ENCODE results near the gene KLHL3. TPM values are rescaled to one million over a fixed set of nuclear protein-coding genes. Genes with fewer than 3 reads are reported as not detected.

Gene KLHL3
- total and polyA plus RNA-seq, 4 donors, result 8.9 to 12.6 (median 11.5) TPM

DNA sequence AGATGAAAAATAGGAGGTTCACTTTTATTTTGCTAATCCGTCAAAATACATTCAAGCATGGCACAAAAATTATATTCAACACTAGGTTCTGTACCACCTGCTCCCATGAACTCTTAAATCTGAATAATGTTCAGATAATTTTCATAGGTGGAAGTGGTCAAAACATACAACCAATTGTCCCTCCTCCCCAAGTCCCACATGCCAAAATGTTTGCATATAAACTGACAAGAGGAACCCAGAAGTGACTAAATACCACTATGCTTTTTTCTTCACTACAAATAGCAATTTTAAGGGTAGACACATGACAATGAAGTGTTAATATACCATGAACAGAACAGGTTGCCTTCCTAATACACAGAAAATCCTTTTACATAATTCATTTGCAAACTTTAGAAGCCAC lies 14.5 kb upstream of the KLHL3 start:
- no peak overlapping the region for H3K4me3 ChIP-seq (ENCODE audit: low read depth, low read length)

DNA sequence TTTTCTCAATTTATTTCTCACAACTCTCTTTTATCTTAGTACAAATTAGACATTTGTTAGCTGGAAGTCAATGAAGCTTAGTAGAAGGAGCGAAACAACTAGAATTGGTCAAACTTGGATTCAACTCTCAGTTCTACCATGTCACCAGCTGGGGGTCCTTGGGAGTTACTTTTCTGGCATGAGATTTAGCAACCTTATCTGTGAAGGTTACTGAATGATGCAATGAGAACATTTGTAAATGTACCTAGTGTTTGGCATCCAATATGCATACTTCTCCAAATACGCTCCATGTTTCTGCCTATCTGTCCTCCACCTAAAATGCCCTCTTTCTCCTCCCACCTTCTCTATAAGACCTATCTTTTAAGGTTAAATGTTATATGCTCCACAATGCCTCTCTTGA lies 12.0 kb upstream of the KLHL3 start:
- Histone ChIP-seq H3K36me3 (ENCODE audit: control insufficient read depth, insufficient read depth, low read length) (peaks cover under 1% of the 10 kb centered on the region), H3K4me1 (ENCODE audit: control insufficient read depth, insufficient read depth, low read length) (no peaks in the 10 kb centered on the region), H3K27me3 (ENCODE audit: control insufficient read depth, insufficient read depth, low read length) (no peaks in the 10 kb centered on the region), H3K27ac (ENCODE audit: low read depth, low read length) (no peak overlapping the region), H3K4me3 (ENCODE audit: low read depth, low read length) (no peak overlapping the region), H3K9me3 (ENCODE audit: control insufficient read depth, insufficient read depth, low read length) (no peaks in the 10 kb centered on the region)
- no peak for DNase-seq (ENCODE audit: low read depth in 4 of 6, low spot score in 6 of 6)
- WGBS (ENCODE audit: insufficient coverage), result no CpG with 5 or more reads among the region's 2 CpGs

More for the DNA sequence above, 14.5 kb upstream of the KLHL3 start:
- DNase-seq (ENCODE audit: low read depth in 4 of 6, low spot score in 6 of 6), result no peak
- H3K36me3 ChIP-seq (ENCODE audit: control insufficient read depth, insufficient read depth, low read length), result peaks cover 5% of the 10 kb centered on the region
- no peaks in the 10 kb centered on the region for H3K9me3 ChIP-seq (ENCODE audit: control insufficient read depth, insufficient read depth, low read length)
- H3K4me1 ChIP-seq (ENCODE audit: control insufficient read depth, insufficient read depth, low read length), result peaks cover 7% of the 10 kb centered on the region
- no peaks in the 10 kb centered on the region for H3K27me3 ChIP-seq (ENCODE audit: control insufficient read depth, insufficient read depth, low read length)
- no CpG with 5 or more reads among the region's 1 CpG for WGBS (ENCODE audit: insufficient coverage)
- no peak overlapping the region for H3K27ac ChIP-seq (ENCODE audit: low read depth, low read length)

DNA sequence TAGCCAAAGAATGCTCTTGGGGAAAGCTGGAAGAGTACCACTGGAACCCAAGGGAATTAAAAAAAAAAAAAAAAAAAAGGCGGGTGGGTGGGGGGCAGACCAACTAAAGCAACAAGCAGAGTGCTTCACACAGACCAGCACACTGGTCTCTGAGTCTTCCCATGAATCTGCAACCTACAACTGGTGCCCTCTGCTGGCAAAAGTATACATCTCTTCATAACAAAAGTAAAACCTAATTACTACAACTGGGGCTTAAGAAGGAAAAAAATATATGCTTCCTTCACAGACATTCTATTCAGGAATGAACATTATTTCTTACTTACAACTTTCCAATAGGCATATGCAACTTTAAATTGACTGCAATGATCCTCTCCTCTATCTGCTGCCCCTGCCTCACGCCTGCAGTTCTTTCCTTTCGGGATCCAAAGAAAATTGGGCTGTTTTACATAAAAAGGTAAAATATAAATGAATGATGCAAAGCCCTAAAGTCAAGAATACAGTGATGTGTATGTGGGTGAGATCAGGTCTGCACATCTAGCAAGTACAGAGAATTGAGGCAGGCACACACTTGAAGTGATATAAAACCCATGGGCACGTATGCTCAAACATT lies 7.2 kb upstream of the KLHL3 start:
- H3K4me3 ChIP-seq (ENCODE audit: low read depth, low read length), result no peak overlapping the region
- H3K27me3 ChIP-seq (ENCODE audit: control insufficient read depth, insufficient read depth, low read length), result no peaks in the 10 kb centered on the region
- no peaks in the 10 kb centered on the region for H3K36me3 ChIP-seq (ENCODE audit: control insufficient read depth, insufficient read depth, low read length)
- WGBS (ENCODE audit: insufficient coverage), result 100% methylated on average over 1 of the region's 4 CpGs
- H3K4me1 ChIP-seq (ENCODE audit: control insufficient read depth, insufficient read depth, low read length), result no peaks in the 10 kb centered on the region
- DNase-seq (ENCODE audit: low read depth in 4 of 6, low spot score in 6 of 6), result peak in 5 of 6 donors; percentile 57 to 95 (median 69)
- no peak overlapping the region for H3K27ac ChIP-seq (ENCODE audit: low read depth, low read length)
- H3K9me3 ChIP-seq (ENCODE audit: control insufficient read depth, insufficient read depth, low read length), result no peaks in the 10 kb centered on the region

DNA sequence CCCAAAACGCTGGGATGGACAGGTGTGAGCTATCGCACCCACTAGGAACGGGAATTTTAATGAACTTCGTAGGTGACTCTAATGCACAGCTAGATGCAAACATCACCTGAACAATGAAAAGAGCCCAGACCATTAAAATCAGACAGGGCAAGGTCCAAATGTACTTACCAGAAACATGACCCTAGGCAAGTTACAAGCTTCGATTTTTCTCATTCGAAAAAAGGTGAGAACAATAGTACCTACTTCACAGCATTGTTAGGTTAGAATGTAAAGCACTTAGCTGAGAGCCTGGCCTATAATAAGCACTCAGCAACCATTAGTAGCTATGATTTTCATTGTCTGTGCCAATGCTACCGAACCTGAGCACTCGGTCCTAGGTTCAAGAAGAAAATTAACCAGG lies 5.8 kb upstream of the KLHL3 start:
- Histone ChIP-seq H3K27ac (ENCODE audit: low read depth, low read length) (no peak overlapping the region), H3K36me3 (ENCODE audit: control insufficient read depth, insufficient read depth, low read length) (no peaks in the 10 kb centered on the region), H3K9me3 (ENCODE audit: control insufficient read depth, insufficient read depth, low read length) (no peaks in the 10 kb centered on the region), H3K4me1 (ENCODE audit: control insufficient read depth, insufficient read depth, low read length) (no peaks in the 10 kb centered on the region), H3K4me3 (ENCODE audit: low read depth, low read length) (no peak overlapping the region), H3K27me3 (ENCODE audit: control insufficient read depth, insufficient read depth, low read length) (no peaks in the 10 kb centered on the region)
- 93% methylated on average over 6 of the region's 8 CpGs for WGBS (ENCODE audit: insufficient coverage)
- DNase-seq (ENCODE audit: low read depth in 4 of 6, low spot score in 6 of 6), result no peak

DNA sequence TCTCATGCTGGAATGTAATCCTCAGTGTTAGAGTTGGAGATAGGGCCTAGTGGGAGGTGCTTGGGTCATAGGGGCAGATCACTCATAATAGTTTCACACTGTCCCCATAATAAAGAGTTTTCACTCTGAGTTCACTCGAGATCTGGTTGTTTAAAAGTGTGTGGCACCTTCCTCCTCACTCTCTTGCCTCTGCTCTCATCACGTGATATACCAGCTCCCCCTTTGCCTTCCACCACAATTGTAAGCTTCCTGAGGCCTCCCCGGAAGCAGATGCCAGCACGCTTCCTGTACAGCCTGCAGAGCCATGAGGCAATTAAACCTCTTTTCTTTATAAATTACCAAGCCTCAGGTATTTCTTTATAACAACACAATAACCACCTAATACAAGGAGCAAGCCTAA lies 3.8 kb upstream of the KLHL3 start:
- H3K27ac ChIP-seq (ENCODE audit: low read depth, low read length), result no peak overlapping the region
- H3K36me3 ChIP-seq (ENCODE audit: control insufficient read depth, insufficient read depth, low read length), result no peaks in the 10 kb centered on the region
- WGBS (ENCODE audit: insufficient coverage), result 90% methylated on average over 3 of the region's 4 CpGs
- no peaks in the 10 kb centered on the region for H3K9me3 ChIP-seq (ENCODE audit: control insufficient read depth, insufficient read depth, low read length)
- H3K4me1 ChIP-seq (ENCODE audit: control insufficient read depth, insufficient read depth, low read length), result peaks cover 13% of the 10 kb centered on the region
- DNase-seq (ENCODE audit: low read depth in 4 of 6, low spot score in 6 of 6), result no peak
- no peak overlapping the region for H3K4me3 ChIP-seq (ENCODE audit: low read depth, low read length)
- no peaks in the 10 kb centered on the region for H3K27me3 ChIP-seq (ENCODE audit: control insufficient read depth, insufficient read depth, low read length)

DNA sequence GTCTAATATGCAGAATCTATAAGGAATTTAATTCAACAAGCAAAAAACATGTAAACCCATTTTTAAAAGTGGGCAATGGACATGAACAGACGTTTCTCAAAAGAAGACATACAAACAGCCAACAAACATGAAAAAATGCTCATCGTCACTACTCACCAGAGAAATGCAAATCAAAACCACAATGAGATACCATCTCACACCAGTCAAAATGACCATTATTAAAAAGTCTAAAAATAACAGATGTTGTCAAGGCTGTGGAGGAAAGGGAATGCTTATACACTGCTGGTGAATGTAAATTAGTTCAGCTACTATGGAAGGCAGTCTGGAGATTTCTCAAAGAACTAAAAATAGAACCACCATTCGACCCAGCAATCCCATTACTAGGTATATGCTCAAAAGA lies 3.1 kb upstream of the KLHL3 start:
- DNase-seq (ENCODE audit: low read depth in 4 of 6, low spot score in 6 of 6), result no peak
- H3K4me1 ChIP-seq (ENCODE audit: control insufficient read depth, insufficient read depth, low read length), result peaks cover 17% of the 10 kb centered on the region
- H3K36me3 ChIP-seq (ENCODE audit: control insufficient read depth, insufficient read depth, low read length), result no peaks in the 10 kb centered on the region
- no CpG with 5 or more reads among the region's 3 CpGs for WGBS (ENCODE audit: insufficient coverage)
- no peak overlapping the region for H3K27ac ChIP-seq (ENCODE audit: low read depth, low read length)
- H3K4me3 ChIP-seq (ENCODE audit: low read depth, low read length), result no peak overlapping the region
- H3K9me3 ChIP-seq (ENCODE audit: control insufficient read depth, insufficient read depth, low read length), result no peaks in the 10 kb centered on the region
- no peaks in the 10 kb centered on the region for H3K27me3 ChIP-seq (ENCODE audit: control insufficient read depth, insufficient read depth, low read length)

DNA sequence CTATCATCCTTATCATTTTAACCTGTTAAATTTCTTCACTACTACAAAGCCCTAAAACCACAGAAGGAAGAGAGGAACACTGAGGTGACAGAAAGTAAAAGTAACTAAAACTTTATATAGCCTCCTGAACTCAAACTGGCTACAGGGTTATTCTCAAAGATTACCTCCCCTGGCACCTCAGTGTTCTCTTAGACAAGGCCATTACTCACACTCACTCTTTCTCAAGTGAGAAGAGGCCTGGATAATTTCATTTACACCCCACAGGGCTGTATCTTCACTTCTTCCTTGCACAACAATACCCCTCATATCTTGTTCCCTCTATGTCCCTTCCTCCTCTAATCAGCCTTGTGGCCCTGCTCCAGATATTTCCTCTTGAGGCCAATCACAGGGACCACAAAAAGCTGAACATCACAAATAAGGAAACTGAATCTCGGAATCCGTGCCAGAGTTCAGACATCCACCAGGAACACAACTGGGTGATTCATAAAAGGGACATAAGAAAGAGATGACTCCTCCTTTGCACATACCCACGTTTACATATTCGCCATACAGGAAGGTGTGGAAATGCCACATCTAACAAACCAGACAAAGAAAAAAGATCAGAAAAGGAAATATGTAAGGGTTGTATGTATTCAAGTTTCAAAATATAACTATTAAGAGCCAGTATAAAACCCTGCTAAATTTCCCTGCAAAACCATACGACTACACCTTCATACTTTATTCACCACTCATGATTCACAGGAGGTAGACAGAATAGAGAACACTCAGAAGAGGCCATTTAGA lies 1.7 kb upstream of the KLHL3 start:
- no peak for DNase-seq (ENCODE audit: low read depth in 4 of 6, low spot score in 6 of 6)
- H3K27ac ChIP-seq (ENCODE audit: low read depth, low read length), result no peak overlapping the region

DNA sequence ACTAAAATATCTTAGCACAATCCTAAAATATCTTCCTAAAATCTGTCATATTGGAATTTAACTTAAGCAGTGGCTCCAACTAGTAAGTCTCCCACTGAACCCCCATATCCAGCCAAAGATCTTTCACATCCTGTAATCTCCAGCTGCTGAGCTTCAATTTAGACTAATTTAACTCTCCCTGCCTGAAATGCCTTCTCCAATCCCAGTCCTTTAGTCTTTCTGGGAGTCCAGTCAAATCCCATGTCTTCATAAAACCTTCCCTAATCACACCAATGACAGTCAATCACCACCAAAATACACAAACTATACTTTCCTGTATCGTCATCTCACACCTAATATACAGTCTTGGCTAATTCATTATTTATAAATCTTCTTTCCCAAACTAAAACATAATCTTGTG lies 607 bp upstream of the KLHL3 start:
- no peak for DNase-seq (ENCODE audit: low read depth in 4 of 6, low spot score in 6 of 6)
- Histone ChIP-seq H3K36me3 (ENCODE audit: control insufficient read depth, insufficient read depth, low read length) (no peaks in the 10 kb centered on the region), H3K4me1 (ENCODE audit: control insufficient read depth, insufficient read depth, low read length) (peaks cover 17% of the 10 kb centered on the region), H3K27ac (ENCODE audit: low read depth, low read length) (no peak overlapping the region), H3K9me3 (ENCODE audit: control insufficient read depth, insufficient read depth, low read length) (no peaks in the 10 kb centered on the region), H3K4me3 (ENCODE audit: low read depth, low read length) (no peak overlapping the region), H3K27me3 (ENCODE audit: control insufficient read depth, insufficient read depth, low read length) (no peaks in the 10 kb centered on the region)
- no CpG with 5 or more reads among the region's 1 CpG for WGBS (ENCODE audit: insufficient coverage)

More for the DNA sequence above, 1.7 kb upstream of the KLHL3 start:
- no CpG with 5 or more reads among the region's 5 CpGs for WGBS (ENCODE audit: insufficient coverage)
- Histone ChIP-seq H3K27me3 (ENCODE audit: control insufficient read depth, insufficient read depth, low read length) (no peaks in the 10 kb centered on the region), H3K4me1 (ENCODE audit: control insufficient read depth, insufficient read depth, low read length) (peaks cover 17% of the 10 kb centered on the region), H3K36me3 (ENCODE audit: control insufficient read depth, insufficient read depth, low read length) (no peaks in the 10 kb centered on the region), H3K9me3 (ENCODE audit: control insufficient read depth, insufficient read depth, low read length) (no peaks in the 10 kb centered on the region), H3K4me3 (ENCODE audit: low read depth, low read length) (no peak overlapping the region)

DNA sequence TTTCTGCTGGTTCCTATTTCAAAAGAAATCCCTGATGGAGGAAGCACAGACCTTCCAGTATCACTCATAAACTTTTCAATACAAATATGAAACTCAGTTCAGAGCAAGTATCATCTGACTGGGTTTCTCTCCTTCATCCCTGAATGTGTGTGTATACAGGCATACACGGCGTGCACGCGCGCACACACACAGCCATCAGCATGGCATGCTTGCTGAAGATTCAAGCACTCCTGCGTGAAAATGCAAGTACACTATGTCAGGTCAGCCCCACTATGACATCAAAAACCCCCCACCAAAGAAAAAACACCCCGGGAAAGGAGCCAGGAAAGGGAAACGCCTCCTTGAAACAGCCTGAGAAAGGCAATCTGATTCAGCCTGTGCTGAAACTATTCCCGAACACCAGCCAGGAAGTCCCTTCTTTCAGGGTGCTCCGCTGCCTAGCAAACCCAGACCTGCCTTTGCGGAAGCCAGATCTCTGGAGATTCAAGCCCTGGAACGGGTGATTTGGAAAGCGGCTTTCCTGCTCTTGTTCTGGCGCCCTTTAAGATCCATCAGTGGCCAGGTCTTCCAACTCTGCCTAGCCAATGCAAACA lies 831 bp downstream of the KLHL3 start:
- DNase-seq (ENCODE audit: low read depth in 4 of 6, low spot score in 6 of 6), result peak in 4 of 6 donors; percentile 46 to 83 (median 60)
- H3K27ac ChIP-seq (ENCODE audit: low read depth, low read length), result peak overlapping the region; percentile 77
- H3K4me1 ChIP-seq (ENCODE audit: control insufficient read depth, insufficient read depth, low read length), result peaks cover 17% of the 10 kb centered on the region
- no peaks in the 10 kb centered on the region for H3K27me3 ChIP-seq (ENCODE audit: control insufficient read depth, insufficient read depth, low read length)
- H3K4me3 ChIP-seq (ENCODE audit: low read depth, low read length), result peak overlapping the region; percentile 57
- under 1% methylated on average over 14 of the region's 14 CpGs for WGBS (ENCODE audit: insufficient coverage)
- no peaks in the 10 kb centered on the region for H3K9me3 ChIP-seq (ENCODE audit: control insufficient read depth, insufficient read depth, low read length)
- no peaks in the 10 kb centered on the region for H3K36me3 ChIP-seq (ENCODE audit: control insufficient read depth, insufficient read depth, low read length)

All from spinal cord (tissue), 10 donors.